SK-N-SH treated with all-trans-retinoic acid at 6 μM for 48 hours (cell line): ENCODE results near the gene OR4D10.

ENCODE experiments used
- ATAC-seq: fragments of 200-7000 bp; cut with Tn5 transposase; 3 replicates; pipeline ENCODE4 v1.9.1; 2020; ENCODE audit warnings: mild to moderate bottlenecking, moderate library complexity
- BACH2 ChIP-seq: fragments of 250-450 bp; sonication (Bioruptor Pico); IDR thresholded peaks from 2 replicates; pipeline ENCODE4 v1.9.0; 2021; ENCODE audit warnings: mild to moderate bottlenecking, borderline replicate concordance
- CREB5 ChIP-seq: fragments of 250-450 bp; sonication (Bioruptor Pico); IDR thresholded peaks from 2 replicates; pipeline ENCODE4 v1.5.1; 2020; ENCODE audit warnings: low read depth, mild to moderate bottlenecking, moderate library complexity
- CSDC2 ChIP-seq: fragments of 250-450 bp; sonication (Bioruptor Pico); IDR thresholded peaks from 2 replicates; pipeline ENCODE4 v1.5.0; 2020; ENCODE audit warnings: mild to moderate bottlenecking, moderate library complexity
- CSRNP3 ChIP-seq: fragments of 250-450 bp; sonication (Bioruptor Pico); IDR thresholded peaks from 2 replicates; pipeline ENCODE4 v1.5.1; 2021; ENCODE audit warnings: mild to moderate bottlenecking, moderate library complexity
- ESRRG ChIP-seq: fragments of 250-450 bp; sonication (Bioruptor Pico); IDR thresholded peaks from 2 replicates; pipeline ENCODE4 v1.6.1; 2021; ENCODE audit warnings: mild to moderate bottlenecking
- GLIS3 ChIP-seq: fragments of 250-450 bp; sonication (Bioruptor Pico); IDR thresholded peaks from 2 replicates; pipeline ENCODE4 v1.5.0; 2020; ENCODE audit warnings: mild to moderate bottlenecking, moderate library complexity
- ISL1 ChIP-seq: fragments of 250-450 bp; sonication (Bioruptor Pico); IDR thresholded peaks from 2 replicates; pipeline ENCODE4 v2.1.2; 2022; ENCODE audit warnings: mild to moderate bottlenecking, moderate library complexity
- OSR1 ChIP-seq: fragments of 250-450 bp; sonication (Bioruptor Pico); IDR thresholded peaks from 2 replicates; pipeline ENCODE4 v1.8.0; 2022; ENCODE audit warnings: moderate library complexity, mild to moderate bottlenecking, inconsistent platforms
- PATZ1 ChIP-seq: fragments of 250-450 bp; sonication (Bioruptor Pico); IDR thresholded peaks from 2 replicates; pipeline ENCODE4 v1.8.0; 2020; ENCODE audit warnings: mild to moderate bottlenecking, moderate library complexity, borderline replicate concordance
- POU6F1 ChIP-seq: fragments of 250-450 bp; sonication (Bioruptor Pico); IDR thresholded peaks from 2 replicates; pipeline ENCODE4 v1.8.0; 2021; ENCODE audit warnings: low read depth, mild to moderate bottlenecking, moderate library complexity, borderline replicate concordance
- PPARA ChIP-seq: fragments of 250-450 bp; sonication (Bioruptor Pico); IDR thresholded peaks from 2 replicates; pipeline ENCODE4 v1.5.0; 2020; ENCODE audit warnings: mild to moderate bottlenecking, borderline replicate concordance
- RARB ChIP-seq: fragments of 250-450 bp; sonication (Bioruptor Pico); IDR thresholded peaks from 2 replicates; pipeline ENCODE4 v1.8.0; 2021; ENCODE audit warnings: mild to moderate bottlenecking, moderate library complexity
- SNAI2 ChIP-seq: fragments of 250-450 bp; sonication (Bioruptor Pico); IDR thresholded peaks from 2 replicates; pipeline ENCODE4 v1.5.0; 2020; ENCODE audit warnings: mild to moderate bottlenecking, moderate library complexity
- TOX ChIP-seq: fragments of 250-450 bp; sonication (Bioruptor Pico); IDR thresholded peaks from 2 replicates; pipeline ENCODE4 v1.8.0; 2021; ENCODE audit warnings: mild to moderate bottlenecking, moderate library complexity, borderline replicate concordance
- TSHZ2 ChIP-seq: fragments of 250-450 bp; sonication (Bioruptor Pico); IDR thresholded peaks from 2 replicates; pipeline ENCODE4 v1.5.0; 2020; ENCODE audit warnings: mild to moderate bottlenecking, moderate library complexity
- ZC3H10 ChIP-seq: fragments of 250-450 bp; sonication (Bioruptor Pico); IDR thresholded peaks from 2 replicates; pipeline ENCODE4 v1.5.1; 2021; ENCODE audit warnings: mild to moderate bottlenecking, moderate library complexity
- ZFP3 ChIP-seq: fragments of 250-450 bp; sonication (Bioruptor Pico); IDR thresholded peaks from 2 replicates; pipeline ENCODE4 v1.5.0; 2020; ENCODE audit warnings: mild to moderate bottlenecking, moderate library complexity
- ZFP30 ChIP-seq: fragments of 450-650 bp; formaldehyde crosslinking; IDR thresholded peaks from 2 replicates; pipeline ENCODE4 v1.5.0; 2022; ENCODE audit warnings: mild to moderate bottlenecking, moderate library complexity
- ZNF565 ChIP-seq: fragments of 450-650 bp; formaldehyde crosslinking; conservative IDR thresholded peaks from 2 replicates; pipeline ENCODE4 v1.5.0; 2020; ENCODE audit warnings: low read depth, mild to moderate bottlenecking, moderate library complexity
- ZNF70 ChIP-seq: fragments of 450-650 bp; formaldehyde crosslinking; IDR thresholded peaks from 2 replicates; pipeline ENCODE4 v1.5.0; 2020; ENCODE audit warnings: mild to moderate bottlenecking, moderate library complexity
- ZNF8 ChIP-seq: fragments of 450-650 bp; formaldehyde crosslinking; IDR thresholded peaks from 2 replicates; pipeline ENCODE4 v1.5.0; 2020; ENCODE audit warnings: mild to moderate bottlenecking, moderate library complexity

OR4D10 gene

GRCh38 chr11:59427068-59427382 lies 46.1 kb upstream of the OR4D10 start:
- TF ChIP-seq ESRRG (CRISPR knock-in tag) (no peak), ZNF70 (no peak), CSDC2 (CRISPR knock-in tag) (no peak), ZNF8 (CRISPR knock-in tag) (no peak), ZC3H10 (no peak), ISL1 (no peak), RARB (CRISPR knock-in tag) (no peak), ZFP30 (CRISPR knock-in tag) (no peak), CREB5 (CRISPR knock-in tag) (no peak), PPARA (no peak), PATZ1 (CRISPR knock-in tag) (no peak)
- ATAC-seq = no peak

GRCh38 chr11:59429924-59430516 lies 43.1 kb upstream of the OR4D10 start:
- TF ChIP-seq PATZ1 (CRISPR knock-in tag) = no peak
- no peak for TF ChIP-seq SNAI2 (CRISPR knock-in tag)
- no peak for TF ChIP-seq TOX (CRISPR knock-in tag)
- TF ChIP-seq CSRNP3 = no peak
- no peak for TF ChIP-seq CREB5 (CRISPR knock-in tag)
- no peak for TF ChIP-seq OSR1 (CRISPR knock-in tag)
- no peak for TF ChIP-seq ZNF565 (CRISPR knock-in tag)
- no peak for TF ChIP-seq ZNF8 (CRISPR knock-in tag)
- TF ChIP-seq PPARA = no peak
- TF ChIP-seq ESRRG (CRISPR knock-in tag) = no peak
- TF ChIP-seq CSDC2 (CRISPR knock-in tag) = no peak
- no peak for TF ChIP-seq GLIS3 (CRISPR knock-in tag)
- TF ChIP-seq ZC3H10 = no peak
- no peak for TF ChIP-seq ZFP30 (CRISPR knock-in tag)
- TF ChIP-seq ZNF70 = no peak
- TF ChIP-seq RARB (CRISPR knock-in tag) = no peak
- TF ChIP-seq TSHZ2 (CRISPR knock-in tag) = no peak
- no peak for TF ChIP-seq ZFP3 (CRISPR knock-in tag)
- ATAC-seq = peak; percentile 61

GRCh38 chr11:59436169-59436568 lies 36.9 kb upstream of the OR4D10 start, which contains the start of gene OR5A1:
TSS of gene OR5A1 (plus strand) at chr11:59436469. CDS start at chr11:59443169, 6,700 bp downstream.
- ATAC-seq = no peak
- no peak for TF ChIP-seq TOX (CRISPR knock-in tag)
- TF ChIP-seq BACH2 = no peak
- no peak for TF ChIP-seq CSRNP3
- TF ChIP-seq ZFP3 (CRISPR knock-in tag) = no peak
- no peak for TF ChIP-seq ZFP30 (CRISPR knock-in tag)
- TF ChIP-seq CREB5 (CRISPR knock-in tag) = no peak
- TF ChIP-seq ZNF70 = no peak
- no peak for TF ChIP-seq CSDC2 (CRISPR knock-in tag)
- TF ChIP-seq ESRRG (CRISPR knock-in tag) = no peak
- no peak for TF ChIP-seq ZNF8 (CRISPR knock-in tag)
- no peak for TF ChIP-seq GLIS3 (CRISPR knock-in tag)
- TF ChIP-seq ZNF565 (CRISPR knock-in tag) = no peak
- TF ChIP-seq SNAI2 (CRISPR knock-in tag) = no peak
- TF ChIP-seq POU6F1 = no peak
